Measurements from ENCODE around the gene MAGEC1. TPM values are rescaled to one million over a fixed set of nuclear protein-coding genes. Genes with fewer than 3 reads are reported as not detected.
A peak's percentile ranks its signal among the peaks of the same experiment; 100 is the strongest.

The MAGEC1 gene
- total RNA-seq, 1 experiment from 2014 or later, result not detected

DNA sequence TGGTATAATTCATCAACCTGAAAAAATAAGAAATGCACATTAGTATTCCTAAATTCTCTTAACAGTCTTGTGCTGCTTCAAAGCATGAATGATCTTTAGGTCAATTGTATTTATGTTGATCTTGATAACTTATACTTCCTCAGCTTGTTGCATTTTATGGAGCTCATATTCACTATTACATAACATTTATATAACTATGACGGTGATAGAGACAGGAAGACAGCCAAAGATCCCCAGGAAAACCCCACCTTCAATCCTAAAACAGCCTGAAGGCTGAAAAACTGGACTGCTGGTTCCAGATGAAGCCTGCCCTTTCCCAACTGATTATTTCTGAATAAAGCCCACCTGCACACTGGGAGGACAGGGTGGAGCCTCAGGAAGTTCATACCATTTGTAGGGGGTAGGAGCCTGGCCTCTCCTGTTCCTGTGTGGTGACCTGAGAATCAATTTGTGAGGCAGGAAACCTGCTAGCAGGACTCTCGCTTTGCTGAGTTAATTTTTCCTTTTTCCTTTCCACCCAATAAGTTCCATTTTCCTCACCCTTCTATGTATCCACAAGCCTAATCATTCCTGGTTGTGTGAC lies 30.5 kb downstream of the MAGEC1 start:
- H3K9me3 ChIP-seq (ENCODE audit: low read length), result no peaks in the 10 kb centered on the region
- no peaks in the 10 kb centered on the region for H3F3A ChIP-seq (ENCODE audit: low read length, unreplicated experiment)
- ATAC-seq (no peak), DNase-seq (peak; percentile 31)
- H3K4me2 ChIP-seq (ENCODE audit: low read length), result no peak overlapping the region
- H4K20me1 ChIP-seq (ENCODE audit: low read length), result no peaks in the 10 kb centered on the region
- H3K27ac ChIP-seq (ENCODE audit: low read length), result no peak overlapping the region; the same call in 1 of the 2 replicates
- no peaks in the 10 kb centered on the region for H3K79me2 ChIP-seq (ENCODE audit: low read length)
- no TSS peak for BruUV-seq (replicated peaks)
- ChIA-PET POLR2A (ENCODE audit: unreplicated experiment) (no interaction called here), CTCF (no interaction called here)
- TF ChIP-seq, protein P1, sequence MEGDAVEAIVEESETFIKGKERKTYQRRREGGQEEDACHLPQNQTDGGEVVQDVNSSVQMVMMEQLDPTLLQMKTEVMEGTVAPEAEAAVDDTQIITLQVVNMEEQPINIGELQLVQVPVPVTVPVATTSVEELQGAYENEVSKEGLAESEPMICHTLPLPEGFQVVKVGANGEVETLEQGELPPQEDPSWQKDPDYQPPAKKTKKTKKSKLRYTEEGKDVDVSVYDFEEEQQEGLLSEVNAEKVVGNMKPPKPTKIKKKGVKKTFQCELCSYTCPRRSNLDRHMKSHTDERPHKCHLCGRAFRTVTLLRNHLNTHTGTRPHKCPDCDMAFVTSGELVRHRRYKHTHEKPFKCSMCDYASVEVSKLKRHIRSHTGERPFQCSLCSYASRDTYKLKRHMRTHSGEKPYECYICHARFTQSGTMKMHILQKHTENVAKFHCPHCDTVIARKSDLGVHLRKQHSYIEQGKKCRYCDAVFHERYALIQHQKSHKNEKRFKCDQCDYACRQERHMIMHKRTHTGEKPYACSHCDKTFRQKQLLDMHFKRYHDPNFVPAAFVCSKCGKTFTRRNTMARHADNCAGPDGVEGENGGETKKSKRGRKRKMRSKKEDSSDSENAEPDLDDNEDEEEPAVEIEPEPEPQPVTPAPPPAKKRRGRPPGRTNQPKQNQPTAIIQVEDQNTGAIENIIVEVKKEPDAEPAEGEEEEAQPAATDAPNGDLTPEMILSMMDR (conservative IDR thresholded peaks at IDR 0.05; ENCODE audit: low read depth, low read length), result no peak
- TF ChIP-seq EZH2phosphoT487 (IDR thresholded peaks at IDR 0.05; ENCODE audit: borderline replicate concordance, low read length), result no peak
- no peak overlapping the region for H3K9ac ChIP-seq (ENCODE audit: low read length)
- H3K9me2 ChIP-seq (replicated peaks; ENCODE audit: low read length), result no peaks in the 10 kb centered on the region
- peaks cover 4% of the 10 kb centered on the region; the same call in 1 of the 2 replicates for H3K4me1 ChIP-seq (ENCODE audit: insufficient read depth, low read length)
- no peaks in the 10 kb centered on the region; the same call in 1 of the 2 replicates for H3K36me3 ChIP-seq (ENCODE audit: low read depth, low read length)
- no peak overlapping the region for H3K4me3 ChIP-seq (ENCODE audit: low read length)
- intact Hi-C loops (cut with micrococcal nuclease), result loop anchor here (10.0 kb wide), 1 partner anchor 1169 kb away; no protein-coding TSS in a partner anchor
- H2AFZ ChIP-seq (ENCODE audit: low read length), result no peak overlapping the region
- H3K27me3 ChIP-seq (ENCODE audit: low read length), result no peaks in the 10 kb centered on the region

DNA sequence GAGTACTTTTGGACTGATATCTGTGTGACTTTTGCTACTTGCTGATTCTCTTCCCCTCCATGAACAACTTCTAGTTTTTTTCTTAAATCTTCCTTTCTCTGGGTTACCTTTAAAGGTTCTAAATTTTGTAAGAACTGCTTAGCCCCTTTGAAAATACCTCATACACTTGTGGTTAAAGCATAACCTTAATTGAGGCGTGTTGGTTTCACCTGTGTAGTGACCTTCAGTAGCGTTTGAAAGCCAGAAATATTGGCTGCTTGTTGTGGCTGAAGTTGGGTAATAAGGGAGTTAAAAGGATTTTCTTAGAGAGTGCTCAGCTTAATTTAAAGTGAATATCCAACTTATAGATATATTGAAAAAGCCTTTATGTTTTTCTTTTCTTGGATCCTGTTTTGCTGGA lies 32.0 kb downstream of the MAGEC1 start:
- Histone ChIP-seq H3K27me3 (ENCODE audit: low read length) (no peaks in the 10 kb centered on the region), H3K4me2 (ENCODE audit: low read length) (no peak overlapping the region), H3F3A (ENCODE audit: low read length, unreplicated experiment) (no peaks in the 10 kb centered on the region), H3K27ac (ENCODE audit: low read length) (no peak overlapping the region), H3K36me3 (ENCODE audit: low read depth, low read length) (no peaks in the 10 kb centered on the region; the same call in 1 of the 2 replicates), H3K9ac (ENCODE audit: low read length) (no peak overlapping the region), H4K20me1 (ENCODE audit: low read length) (no peaks in the 10 kb centered on the region), H3K4me3 (ENCODE audit: low read length) (no peak overlapping the region), H3K79me2 (ENCODE audit: low read length) (no peaks in the 10 kb centered on the region), H3K4me1 (ENCODE audit: insufficient read depth, low read length) (peaks cover 4% of the 10 kb centered on the region; the same call in 1 of the 2 replicates), H3K9me2 (replicated peaks; ENCODE audit: low read length) (no peaks in the 10 kb centered on the region), H2AFZ (ENCODE audit: low read length) (no peak overlapping the region), H3K9me3 (ENCODE audit: low read length) (no peaks in the 10 kb centered on the region)
- DNase-seq, result no peak
- BruUV-seq (replicated peaks), result no TSS peak
- no peak for ATAC-seq
- ChIA-PET CTCF (no interaction called here), POLR2A (ENCODE audit: unreplicated experiment) (no interaction called here)
- intact Hi-C loops (cut with micrococcal nuclease), result loop anchor here (10.0 kb wide), 1 partner anchor 1171 kb away; no protein-coding TSS in a partner anchor
- TF ChIP-seq, protein P1 (conservative IDR thresholded peaks at IDR 0.05; ENCODE audit: low read depth, low read length), result no peak
- TF ChIP-seq EZH2 (IDR thresholded peaks at IDR 0.05; ENCODE audit: low read length, unreplicated experiment) (no peak), EZH2phosphoT487 (IDR thresholded peaks at IDR 0.05; ENCODE audit: borderline replicate concordance, low read length) (no peak)

DNA sequence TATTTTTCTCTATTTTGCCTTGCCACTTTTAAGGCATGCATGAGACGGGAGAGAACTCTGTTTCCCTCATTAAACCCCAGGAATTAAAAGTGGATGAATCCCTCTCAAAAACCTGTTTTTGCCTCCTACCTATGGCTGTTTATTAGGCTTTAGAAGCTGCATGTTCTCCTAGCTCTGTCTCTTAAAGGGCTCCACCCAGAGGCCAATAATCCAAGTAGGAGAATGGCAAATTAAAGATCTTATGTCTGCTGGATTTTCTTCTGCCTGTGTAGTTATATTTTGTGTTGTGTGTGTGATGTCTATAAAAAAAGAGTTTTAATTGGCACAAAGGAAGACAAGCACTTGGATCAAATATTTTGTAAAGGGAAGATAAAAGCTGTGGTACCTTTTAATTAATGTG lies 32.4 kb downstream of the MAGEC1 start:
- CTCF ChIA-PET, result no interaction called here
- Histone ChIP-seq H3F3A (ENCODE audit: low read length, unreplicated experiment) (no peaks in the 10 kb centered on the region), H2AFZ (ENCODE audit: low read length) (no peak overlapping the region), H3K9me3 (ENCODE audit: low read length) (no peaks in the 10 kb centered on the region), H3K36me3 (ENCODE audit: low read depth, low read length) (no peaks in the 10 kb centered on the region; the same call in 1 of the 2 replicates), H3K9ac (ENCODE audit: low read length) (no peak overlapping the region), H3K4me1 (ENCODE audit: insufficient read depth, low read length) (peaks cover 4% of the 10 kb centered on the region; the same call in 1 of the 2 replicates), H3K4me2 (ENCODE audit: low read length) (no peak overlapping the region), H3K79me2 (ENCODE audit: low read length) (no peaks in the 10 kb centered on the region), H3K27ac (ENCODE audit: low read length) (no peak overlapping the region), H4K20me1 (ENCODE audit: low read length) (no peaks in the 10 kb centered on the region), H3K27me3 (ENCODE audit: low read length) (no peaks in the 10 kb centered on the region), H3K4me3 (ENCODE audit: low read length) (no peak overlapping the region), H3K9me2 (replicated peaks; ENCODE audit: low read length) (no peaks in the 10 kb centered on the region)
- ATAC-seq (no peak), DNase-seq (peak; percentile 43)
- intact Hi-C loops (cut with micrococcal nuclease), result loop anchor here (10.0 kb wide), 1 partner anchor 1171 kb away; no protein-coding TSS in a partner anchor
- POLR2A ChIA-PET (ENCODE audit: unreplicated experiment), result no interaction called here
- no peak for TF ChIP-seq EZH2 (IDR thresholded peaks at IDR 0.05; ENCODE audit: low read length, unreplicated experiment)
- TF ChIP-seq, protein P1 (conservative IDR thresholded peaks at IDR 0.05; ENCODE audit: low read depth, low read length), result peak; percentile 56
- BruUV-seq (replicated peaks), result no TSS peak
